Stimulated activated naive CD8-positive, alpha-beta T cell treated with anti-CD3 and anti-CD28 coated beads, Interleukin-15, Interleukin-2, amounts not matched to agents 100 ng/mL and 50 ng/mL, for 24 hours (primary cell): ENCODE data around the gene UBE2I.
A peak's percentile ranks its signal among the peaks of the same experiment; 100 is the strongest.

Experiments
- H3K27ac Mint-ChIP-seq: one replicate; pipeline ENCODE4 v1.8.0; 2021; ENCODE audit warnings: mild to moderate bottlenecking, mixed read lengths
- H3K27me3 Mint-ChIP-seq: one replicate; pipeline ENCODE4 v1.8.0; 2021; ENCODE audit warnings: mixed read lengths
- H3K36me3 Mint-ChIP-seq: one replicate; pipeline ENCODE4 v1.8.0; 2021; ENCODE audit warnings: low read depth, mixed read lengths
- H3K4me1 Mint-ChIP-seq: one replicate; pipeline ENCODE4 v1.8.0; 2021; ENCODE audit warnings: low read depth, mixed read lengths
- H3K4me3 Mint-ChIP-seq: one replicate; pipeline ENCODE4 v1.8.0; 2021; ENCODE audit warnings: mild to moderate bottlenecking, mixed read lengths
- H3K9me3 Mint-ChIP-seq: one replicate; pipeline ENCODE4 v1.8.0; 2021; ENCODE audit warnings: mixed read lengths

The UBE2I gene

GRCh38 chr16:1297018-1297696 is 12.3 kb upstream of the UBE2I start:
- H3K4me1 Mint-ChIP-seq, result peaks cover 6% of the 10 kb centered on the region
- H3K27ac Mint-ChIP-seq, result peak overlapping the region; percentile 39
- H3K36me3 Mint-ChIP-seq, result no peaks in the 10 kb centered on the region
- H3K9me3 Mint-ChIP-seq, result no peaks in the 10 kb centered on the region
- H3K27me3 Mint-ChIP-seq, result peaks cover 19% of the 10 kb centered on the region
- no peak overlapping the region for H3K4me3 Mint-ChIP-seq

- Mint-ChIP-seq H3K4me3 (no peak overlapping the region), H3K36me3 (no peaks in the 10 kb centered on the region), H3K9me3 (no peaks in the 10 kb centered on the region), H3K27me3 (peaks cover 19% of the 10 kb centered on the region), H3K27ac (no peak overlapping the region), H3K4me1 (peaks cover 13% of the 10 kb centered on the region)
Measured at GRCh38 chr16:1298406-1298805, 11.0 kb upstream of the UBE2I start.

GRCh38 chr16:1299012-1299867 is 10.2 kb upstream of the UBE2I start:
- Mint-ChIP-seq H3K36me3 (no peaks in the 10 kb centered on the region), H3K9me3 (no peaks in the 10 kb centered on the region), H3K4me3 (no peak overlapping the region), H3K4me1 (peaks cover 21% of the 10 kb centered on the region), H3K27me3 (peaks cover 15% of the 10 kb centered on the region), H3K27ac (no peak overlapping the region)

GRCh38 chr16:1299868-1300203 is 9.6 kb upstream of the UBE2I start:
- Mint-ChIP-seq H3K27me3 (peaks cover 12% of the 10 kb centered on the region), H3K27ac (no peak overlapping the region)

GRCh38 chr16:1300664-1301476 is 8.6 kb upstream of the UBE2I start:
- Mint-ChIP-seq H3K27me3 (peaks cover 7% of the 10 kb centered on the region), H3K9me3 (no peaks in the 10 kb centered on the region), H3K4me3 (no peak overlapping the region), H3K4me1 (peaks cover 37% of the 10 kb centered on the region), H3K36me3 (no peaks in the 10 kb centered on the region), H3K27ac (no peak overlapping the region)

More at GRCh38 chr16:1299868-1300203, 9.6 kb upstream of the UBE2I start:
- Mint-ChIP-seq H3K4me1 (peaks cover 27% of the 10 kb centered on the region), H3K9me3 (no peaks in the 10 kb centered on the region), H3K4me3 (no peak overlapping the region), H3K36me3 (no peaks in the 10 kb centered on the region)

GRCh38 chr16:1301562-1301961 is 7.9 kb upstream of the UBE2I start:
- Mint-ChIP-seq H3K4me1 (peaks cover 44% of the 10 kb centered on the region), H3K36me3 (no peaks in the 10 kb centered on the region), H3K27me3 (peaks cover 7% of the 10 kb centered on the region), H3K4me3 (no peak overlapping the region), H3K9me3 (no peaks in the 10 kb centered on the region), H3K27ac (no peak overlapping the region)

- H3K27me3 Mint-ChIP-seq, result no peaks in the 10 kb centered on the region
- peak overlapping the region; percentile 88 for H3K27ac Mint-ChIP-seq
- no peak overlapping the region for H3K4me3 Mint-ChIP-seq
- peaks cover 46% of the 10 kb centered on the region for H3K4me1 Mint-ChIP-seq
- peaks cover 9% of the 10 kb centered on the region for H3K36me3 Mint-ChIP-seq
- no peaks in the 10 kb centered on the region for H3K9me3 Mint-ChIP-seq
Measured at GRCh38 chr16:1305823-1306222, 3.6 kb upstream of the UBE2I start.

- Mint-ChIP-seq H3K4me3 (no peak overlapping the region), H3K27ac (peak overlapping the region; percentile 85), H3K36me3 (peaks cover 13% of the 10 kb centered on the region), H3K9me3 (no peaks in the 10 kb centered on the region), H3K27me3 (no peaks in the 10 kb centered on the region), H3K4me1 (peaks cover 51% of the 10 kb centered on the region)
Measured at GRCh38 chr16:1306334-1306733, 3.1 kb upstream of the UBE2I start.

GRCh38 chr16:1308036-1308976 is 1.1 kb upstream of the UBE2I start:
- Mint-ChIP-seq H3K27me3 (no peaks in the 10 kb centered on the region), H3K4me3 (peak overlapping the region; percentile 86), H3K27ac (peak overlapping the region; percentile 99), H3K4me1 (peaks cover 63% of the 10 kb centered on the region), H3K36me3 (peaks cover 13% of the 10 kb centered on the region), H3K9me3 (no peaks in the 10 kb centered on the region)

GRCh38 chr16:1309888-1310831 is 724 bp downstream of the UBE2I start:
- H3K36me3 Mint-ChIP-seq, result peaks cover 21% of the 10 kb centered on the region
- H3K4me3 Mint-ChIP-seq, result peak overlapping the region; percentile 99
- H3K27ac Mint-ChIP-seq, result peak overlapping the region; percentile 98
- H3K27me3 Mint-ChIP-seq, result no peaks in the 10 kb centered on the region
- H3K9me3 Mint-ChIP-seq, result no peaks in the 10 kb centered on the region
- H3K4me1 Mint-ChIP-seq, result peaks cover 44% of the 10 kb centered on the region

- Mint-ChIP-seq H3K4me3 (peak overlapping the region; percentile 99), H3K9me3 (no peaks in the 10 kb centered on the region), H3K27ac (peak overlapping the region; percentile 98)
Measured at GRCh38 chr16:1310832-1311200, 1.4 kb downstream of the UBE2I start.

GRCh38 chr16:1311212-1311737 is 1.8 kb downstream of the UBE2I start:
- Mint-ChIP-seq H3K4me3 (peak overlapping the region; percentile 99), H3K36me3 (peaks cover 30% of the 10 kb centered on the region), H3K27ac (peak overlapping the region; percentile 98), H3K4me1 (peaks cover 34% of the 10 kb centered on the region), H3K27me3 (no peaks in the 10 kb centered on the region), H3K9me3 (no peaks in the 10 kb centered on the region)

More at GRCh38 chr16:1310832-1311200, 1.4 kb downstream of the UBE2I start:
- Mint-ChIP-seq H3K27me3 (no peaks in the 10 kb centered on the region), H3K36me3 (peaks cover 25% of the 10 kb centered on the region), H3K4me1 (peaks cover 39% of the 10 kb centered on the region)
